ENCODE data around the gene PDE1C.

The PDE1C gene

DNA sequence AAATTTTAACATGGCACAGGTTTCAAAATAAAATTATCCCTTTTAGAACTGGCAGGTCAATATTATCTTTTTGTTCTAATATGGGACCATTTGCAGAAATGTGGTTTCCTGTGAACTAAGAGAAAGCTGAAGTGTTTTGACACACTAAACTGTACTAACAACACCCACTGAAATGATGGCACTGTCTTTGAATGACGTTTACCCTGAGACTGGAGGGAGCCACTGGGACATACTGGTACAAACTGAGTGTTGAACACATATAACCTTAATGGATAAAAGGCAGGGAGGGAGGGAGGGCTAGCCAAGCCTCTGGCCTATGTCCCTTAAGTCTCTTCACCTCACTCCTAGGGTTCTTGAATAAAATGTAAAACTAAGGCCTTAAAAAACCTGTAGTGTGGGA is 95.9 kb downstream of the PDE1C start:
- Histone ChIP-seq H2BK120ac (ENCODE audit: low read depth, low read length) (no peak overlapping the region), H3K36me3 (ENCODE audit: control insufficient read depth in 1 of 2, insufficient read depth in 2 of 2, low read depth in 1 of 2, low read length in 2 of 2) (peaks cover 3% of the 10 kb centered on the region in 2 experiments), H2AK5ac (ENCODE audit: low read length, severe bottlenecking) (no peak overlapping the region), H3K4me2 (ENCODE audit: low read length, poor library complexity, severe bottlenecking) (no peak overlapping the region), H3K4ac (ENCODE audit: low read depth in 1 of 2, low read length in 2 of 2) (no peak overlapping the region), H3K4me3 (ENCODE audit: insufficient read depth in 1 of 2, low read depth in 1 of 2, low read length in 2 of 2) (no peak overlapping the region), H2BK12ac (ENCODE audit: low read length in 2 of 2) (no peak overlapping the region), H3K27me3 (ENCODE audit: control insufficient read depth in 1 of 2, insufficient read depth in 1 of 2, low read length in 2 of 2) (no peaks in the 10 kb centered on the region), H4K91ac (ENCODE audit: low read length) (no peak overlapping the region), H4K8ac (ENCODE audit: low read length) (no peak overlapping the region), H3K23ac (ENCODE audit: low read length in 2 of 2) (no peak overlapping the region), H3K79me1 (replicated peaks; ENCODE audit: low read length, poor library complexity, severe bottlenecking) (peaks cover 21% of the 10 kb centered on the region), H3K4me1 (ENCODE audit: control insufficient read depth, insufficient read depth, low read depth, low read length) (no peaks in the 10 kb centered on the region), H3K9me3 (ENCODE audit: control insufficient read depth, low read length) (peaks cover 7% of the 10 kb centered on the region), H3K14ac (ENCODE audit: low read length in 2 of 2) (no peak overlapping the region), H3K18ac (ENCODE audit: low read depth in 1 of 2, low read length in 2 of 2) (no peak overlapping the region), H2BK15ac (ENCODE audit: low read depth, poor library complexity, severe bottlenecking) (no peak overlapping the region), H2AFZ (ENCODE audit: low read depth, low read length) (no peak overlapping the region), H3K9ac (ENCODE audit: low read length) (no peak overlapping the region), H2BK5ac (ENCODE audit: low read depth, low read length, poor library complexity, severe bottlenecking) (no peak overlapping the region), H3K27ac (ENCODE audit: low read length, poor library complexity, severe bottlenecking) (no peak overlapping the region)
- WGBS, result 86% methylated on average over 1 of the region's 1 CpG
- DNase-seq, result no peak

- Histone ChIP-seq H3K18ac (ENCODE audit: low read depth in 1 of 2, low read length in 2 of 2) (no peak overlapping the region), H3K9ac (ENCODE audit: low read length) (no peak overlapping the region), H2AFZ (ENCODE audit: low read depth, low read length) (no peak overlapping the region), H3K14ac (ENCODE audit: low read length in 2 of 2) (no peak overlapping the region), H3K27ac (ENCODE audit: low read length, poor library complexity, severe bottlenecking) (no peak overlapping the region), H3K9me3 (ENCODE audit: control insufficient read depth, low read length) (no peaks in the 10 kb centered on the region), H4K91ac (ENCODE audit: low read length) (no peak overlapping the region), H3K4me1 (ENCODE audit: control insufficient read depth, insufficient read depth, low read depth, low read length) (no peaks in the 10 kb centered on the region), H3K23ac (ENCODE audit: low read length in 2 of 2) (no peak overlapping the region), H2BK12ac (ENCODE audit: low read length in 2 of 2) (no peak overlapping the region), H4K8ac (ENCODE audit: low read length) (no peak overlapping the region), H2BK5ac (ENCODE audit: low read depth, low read length, poor library complexity, severe bottlenecking) (no peak overlapping the region), H3K36me3 (ENCODE audit: control insufficient read depth in 1 of 2, insufficient read depth in 2 of 2, low read depth in 1 of 2, low read length in 2 of 2) (no peaks in the 10 kb centered on the region), H3K4ac (ENCODE audit: low read depth in 1 of 2, low read length in 2 of 2) (no peak overlapping the region), H2BK120ac (ENCODE audit: low read depth, low read length) (no peak overlapping the region), H3K4me3 (ENCODE audit: insufficient read depth in 1 of 2, low read depth in 1 of 2, low read length in 2 of 2) (no peak overlapping the region), H3K27me3 (ENCODE audit: control insufficient read depth in 1 of 2, insufficient read depth in 1 of 2, low read length in 2 of 2) (no peaks in the 10 kb centered on the region), H2AK5ac (ENCODE audit: low read length, severe bottlenecking) (no peak overlapping the region), H3K79me1 (replicated peaks; ENCODE audit: low read length, poor library complexity, severe bottlenecking) (peaks cover 10% of the 10 kb centered on the region), H3K4me2 (ENCODE audit: low read length, poor library complexity, severe bottlenecking) (no peak overlapping the region), H2BK15ac (ENCODE audit: low read depth, poor library complexity, severe bottlenecking) (no peak overlapping the region)
- DNase-seq, result no peak
- WGBS, result 83% methylated on average over 5 of the region's 7 CpGs
Measured at GRCh38 chr7:31971049-31971667, 99.0 kb downstream of the PDE1C start.

DNA sequence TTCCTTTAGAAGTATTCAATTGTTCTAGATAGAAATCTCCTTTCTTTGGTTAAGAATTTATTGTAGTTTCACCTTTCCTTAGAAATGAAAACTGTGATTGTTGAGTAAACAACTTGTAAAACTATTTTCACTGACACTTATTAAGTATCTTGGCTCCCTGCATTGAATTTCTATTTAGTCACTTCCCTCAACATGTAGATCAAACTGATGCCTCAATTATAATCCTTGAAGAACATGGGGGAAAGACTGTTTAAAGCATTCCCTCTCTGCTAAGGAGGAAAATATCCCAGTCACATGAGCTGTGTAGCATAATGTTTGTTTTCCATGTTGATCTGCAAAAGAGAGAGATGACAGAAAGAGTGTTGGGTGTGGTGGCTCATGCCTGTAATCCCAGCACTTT is 99.7 kb downstream of the PDE1C start:
- no peak overlapping the region for H2BK12ac ChIP-seq (ENCODE audit: low read length in 2 of 2)
- no peak overlapping the region for H2BK5ac ChIP-seq (ENCODE audit: low read depth, low read length, poor library complexity, severe bottlenecking)
- no peak overlapping the region for H3K4ac ChIP-seq (ENCODE audit: low read depth in 1 of 2, low read length in 2 of 2)
- no peak overlapping the region for H3K9ac ChIP-seq (ENCODE audit: low read length)
- H3K23ac ChIP-seq (ENCODE audit: low read length in 2 of 2), result no peak overlapping the region
- H3K4me2 ChIP-seq (ENCODE audit: low read length, poor library complexity, severe bottlenecking), result no peak overlapping the region
- H3K18ac ChIP-seq (ENCODE audit: low read depth in 1 of 2, low read length in 2 of 2), result no peak overlapping the region
- DNase-seq, result no peak
- H2BK120ac ChIP-seq (ENCODE audit: low read depth, low read length), result no peak overlapping the region
- H3K4me1 ChIP-seq (ENCODE audit: control insufficient read depth, insufficient read depth, low read depth, low read length), result no peaks in the 10 kb centered on the region
- no peak overlapping the region for H3K4me3 ChIP-seq (ENCODE audit: insufficient read depth in 1 of 2, low read depth in 1 of 2, low read length in 2 of 2)
- no peak overlapping the region for H4K8ac ChIP-seq (ENCODE audit: low read length)
- no peak overlapping the region for H2AK5ac ChIP-seq (ENCODE audit: low read length, severe bottlenecking)
- H2AFZ ChIP-seq (ENCODE audit: low read depth, low read length), result no peak overlapping the region
- H2BK15ac ChIP-seq (ENCODE audit: low read depth, poor library complexity, severe bottlenecking), result no peak overlapping the region
- H3K36me3 ChIP-seq (ENCODE audit: control insufficient read depth in 1 of 2, insufficient read depth in 2 of 2, low read depth in 1 of 2, low read length in 2 of 2), result no peaks in the 10 kb centered on the region
- H3K27ac ChIP-seq (ENCODE audit: low read length, poor library complexity, severe bottlenecking), result no peak overlapping the region
- no peak overlapping the region for H4K91ac ChIP-seq (ENCODE audit: low read length)
- H3K27me3 ChIP-seq (ENCODE audit: control insufficient read depth in 1 of 2, insufficient read depth in 1 of 2, low read length in 2 of 2), result no peaks in the 10 kb centered on the region
- peaks cover 10% of the 10 kb centered on the region for H3K79me1 ChIP-seq (replicated peaks; ENCODE audit: low read length, poor library complexity, severe bottlenecking)
- no peaks in the 10 kb centered on the region for H3K9me3 ChIP-seq (ENCODE audit: control insufficient read depth, low read length)
- H3K14ac ChIP-seq (ENCODE audit: low read length in 2 of 2), result no peak overlapping the region

GRCh38 chr7:31963569-31964175 is 106.5 kb downstream of the PDE1C start:
- H3K4me1 ChIP-seq (ENCODE audit: control insufficient read depth, insufficient read depth, low read depth, low read length), result no peaks in the 10 kb centered on the region

More at GRCh38 chr7:31963569-31964175, 106.5 kb downstream of the PDE1C start:
- Histone ChIP-seq H2AK5ac (ENCODE audit: low read length, severe bottlenecking) (no peak overlapping the region), H3K23ac (ENCODE audit: low read length in 2 of 2) (no peak overlapping the region), H3K79me1 (replicated peaks; ENCODE audit: low read length, poor library complexity, severe bottlenecking) (peaks cover 11% of the 10 kb centered on the region), H4K91ac (ENCODE audit: low read length) (no peak overlapping the region), H2BK15ac (ENCODE audit: low read depth, poor library complexity, severe bottlenecking) (no peak overlapping the region), H2AFZ (ENCODE audit: low read depth, low read length) (no peak overlapping the region), H2BK5ac (ENCODE audit: low read depth, low read length, poor library complexity, severe bottlenecking) (no peak overlapping the region), H3K36me3 (ENCODE audit: control insufficient read depth in 1 of 2, insufficient read depth in 2 of 2, low read depth in 1 of 2, low read length in 2 of 2) (no peaks in the 10 kb centered on the region), H4K8ac (ENCODE audit: low read length) (no peak overlapping the region), H3K18ac (ENCODE audit: low read depth in 1 of 2, low read length in 2 of 2) (no peak overlapping the region), H3K14ac (ENCODE audit: low read length in 2 of 2) (no peak overlapping the region), H3K9me3 (ENCODE audit: control insufficient read depth, low read length) (no peaks in the 10 kb centered on the region), H3K4me2 (ENCODE audit: low read length, poor library complexity, severe bottlenecking) (no peak overlapping the region), H2BK120ac (ENCODE audit: low read depth, low read length) (no peak overlapping the region), H2BK12ac (ENCODE audit: low read length in 2 of 2) (no peak overlapping the region), H3K27me3 (ENCODE audit: control insufficient read depth in 1 of 2, insufficient read depth in 1 of 2, low read length in 2 of 2) (no peaks in the 10 kb centered on the region), H3K4ac (ENCODE audit: low read depth in 1 of 2, low read length in 2 of 2) (no peak overlapping the region), H3K27ac (ENCODE audit: low read length, poor library complexity, severe bottlenecking) (no peak overlapping the region), H3K4me3 (ENCODE audit: insufficient read depth in 1 of 2, low read depth in 1 of 2, low read length in 2 of 2) (no peak overlapping the region), H3K9ac (ENCODE audit: low read length) (no peak overlapping the region)
- DNase-seq, result no peak
- WGBS, result over 99% methylated on average over 8 of the region's 8 CpGs

Measured in mesenchymal stem cell (in vitro differentiated cells and primary cell).